Gastroesophageal sphincter (tissue), 3 donors: ENCODE measurements around the gene ANO2.

Experiments
- POLR2A ChIP-seq, 2 donors: fragments of 450-650 bp; IDR thresholded peaks; one replicate each; pipeline ENCODE4 v1.6.1; 2017; ENCODE audit warnings: antibody characterized with exemption in 2 of 2, mild to moderate bottlenecking in 2 of 2, moderate library complexity in 1 of 2
- TF ChIP-seq, protein P1 (sequence below), 4 experiments: fragments of 200-600 bp in 2 of 4; fragments of 450-650 bp in 2 of 4; sonication (generic) in 1 of 4; IDR thresholded peaks; one replicate each; pipeline ENCODE4 v1.5.1; 2017 to 2019; ENCODE audit warnings: antibody characterized with exemption in 4 of 4, mild to moderate bottlenecking in 2 of 4, moderate library complexity in 2 of 4

DNA sequence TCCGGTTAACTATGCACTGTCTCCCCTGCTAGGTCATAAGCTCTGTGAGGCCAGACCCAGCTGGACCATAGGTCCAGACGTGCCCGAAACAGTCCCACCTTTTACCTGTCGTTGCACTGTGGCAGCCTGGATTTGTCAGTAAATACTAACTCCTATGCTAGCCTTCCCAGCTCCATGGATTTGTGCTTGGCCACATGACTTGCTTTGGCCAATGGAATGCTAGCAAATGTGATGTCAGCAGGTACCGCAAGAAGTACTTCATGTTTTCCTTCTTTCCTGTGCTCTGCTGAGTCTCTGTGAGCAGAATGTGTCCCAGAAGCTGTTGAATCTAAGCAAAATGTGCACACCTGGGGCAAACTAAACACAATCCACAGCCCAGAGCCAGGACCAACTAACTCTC lies 157.2 kb downstream of the ANO2 start:
- TF ChIP-seq, protein P1, sequence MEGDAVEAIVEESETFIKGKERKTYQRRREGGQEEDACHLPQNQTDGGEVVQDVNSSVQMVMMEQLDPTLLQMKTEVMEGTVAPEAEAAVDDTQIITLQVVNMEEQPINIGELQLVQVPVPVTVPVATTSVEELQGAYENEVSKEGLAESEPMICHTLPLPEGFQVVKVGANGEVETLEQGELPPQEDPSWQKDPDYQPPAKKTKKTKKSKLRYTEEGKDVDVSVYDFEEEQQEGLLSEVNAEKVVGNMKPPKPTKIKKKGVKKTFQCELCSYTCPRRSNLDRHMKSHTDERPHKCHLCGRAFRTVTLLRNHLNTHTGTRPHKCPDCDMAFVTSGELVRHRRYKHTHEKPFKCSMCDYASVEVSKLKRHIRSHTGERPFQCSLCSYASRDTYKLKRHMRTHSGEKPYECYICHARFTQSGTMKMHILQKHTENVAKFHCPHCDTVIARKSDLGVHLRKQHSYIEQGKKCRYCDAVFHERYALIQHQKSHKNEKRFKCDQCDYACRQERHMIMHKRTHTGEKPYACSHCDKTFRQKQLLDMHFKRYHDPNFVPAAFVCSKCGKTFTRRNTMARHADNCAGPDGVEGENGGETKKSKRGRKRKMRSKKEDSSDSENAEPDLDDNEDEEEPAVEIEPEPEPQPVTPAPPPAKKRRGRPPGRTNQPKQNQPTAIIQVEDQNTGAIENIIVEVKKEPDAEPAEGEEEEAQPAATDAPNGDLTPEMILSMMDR (IDR thresholded peaks at IDR 0.05) = no peak
- no peak for TF ChIP-seq POLR2A (IDR thresholded peaks at IDR 0.05)
